Bronchial epithelial cell (primary cell): ENCODE data around the gene MYH3. TPM values are rescaled to one million over a fixed set of nuclear protein-coding genes. Genes with fewer than 3 reads are reported as not detected.

Source experiments
- DNase-seq: peaks from one replicate; pipeline ENCODE4 v3.0.0-alpha.2; 2010; ENCODE audit warnings: low read depth
- FAIRE-seq: peaks from 2 replicates; lab custom pipeline; 2011; peaks lifted over from hg19 to GRCh38; lab: Jason Lieb, UNC
- H3K27me3 ChIP-seq: 2 replicates; pipeline ENCODE4 v1.5.1; 2011; ENCODE audit warnings: low read length; ENCODE audit not compliant: control insufficient read depth, insufficient read depth
- H3K36me3 ChIP-seq: 2 replicates; pipeline ENCODE4 v1.5.1; 2011; ENCODE audit warnings: low read length; ENCODE audit not compliant: control insufficient read depth, insufficient read depth
- H3K4me3 ChIP-seq: 2 replicates; pipeline ENCODE4 v1.5.1; 2011; ENCODE audit warnings: mild to moderate bottlenecking, low read depth, low read length, control low read depth
- CTCF ChIP-seq: IDR thresholded peaks from 2 replicates; pipeline ENCODE4 v1.5.1; 2011; ENCODE audit warnings: mild to moderate bottlenecking, moderate library complexity, low read length, control low read depth, inconsistent platforms; ENCODE audit not compliant: insufficient read depth, severe bottlenecking
- total RNA-seq: library from RNA; depleted of rRNA; stranded (reverse); fragments of >200 nt; gene quantifications from 2 replicates; pipeline ENCODE4 v1.2.1, GENCODE V29; 2014

MYH3 gene
- total RNA-seq, 1 donor from 2014 or later = 1.1 TPM

- Histone ChIP-seq H3K36me3 (no peaks in the 10 kb centered on the region), H3K27me3 (no peaks in the 10 kb centered on the region), H3K4me3 (no peak overlapping the region)
- no peak for DNase-seq
- no peak for FAIRE-seq
- no peak for TF ChIP-seq CTCF
These were observed 51.8 kb downstream of the MYH3 start for GRCh38 chr17:10605221-10605783.

DNA sequence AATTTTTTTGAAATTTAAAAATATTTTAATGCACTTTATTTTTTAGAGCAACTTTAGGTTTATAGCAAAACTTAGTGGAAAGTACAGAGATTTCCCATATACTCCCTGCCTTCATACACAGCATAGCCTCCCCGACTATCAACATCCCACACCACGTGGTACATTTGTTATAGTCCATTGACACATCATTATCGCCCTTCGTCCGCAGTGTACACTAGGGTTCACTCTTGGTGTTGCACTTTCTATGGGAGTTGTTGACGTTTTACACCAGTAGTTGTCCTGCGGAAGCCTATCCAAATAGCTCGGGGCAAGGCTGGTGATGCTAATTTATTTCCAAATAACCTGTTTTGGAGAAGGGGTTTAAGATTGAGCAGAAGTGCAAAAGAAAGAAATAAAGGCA lies 52.6 kb downstream of the MYH3 start:
- Histone ChIP-seq H3K27me3 (no peaks in the 10 kb centered on the region), H3K4me3 (no peak overlapping the region), H3K36me3 (no peaks in the 10 kb centered on the region)
- FAIRE-seq = no peak
- no peak for DNase-seq
- no peak for TF ChIP-seq CTCF

DNA sequence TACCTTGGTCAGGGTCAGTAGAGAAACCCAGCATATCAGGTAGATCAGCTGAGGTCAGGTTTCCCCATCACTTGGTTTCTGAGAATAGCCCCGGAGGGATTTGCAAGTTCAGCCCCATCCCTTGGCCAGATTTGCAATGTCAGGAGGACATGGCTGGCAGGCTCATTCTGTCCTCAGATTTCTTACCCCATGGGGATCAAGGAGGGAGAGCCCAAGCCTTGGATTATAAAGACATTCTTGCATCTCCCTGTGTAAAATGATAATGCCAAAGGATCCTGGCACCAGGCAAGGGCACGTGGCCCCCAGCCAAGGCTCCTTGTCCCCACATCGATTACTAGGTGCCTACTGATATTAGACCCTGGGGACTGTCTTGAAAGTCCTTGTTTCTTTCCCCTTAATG lies 53.2 kb downstream of the MYH3 start:
- no peak for TF ChIP-seq CTCF
- DNase-seq (no peak), FAIRE-seq (no peak)
- Histone ChIP-seq H3K4me3 (no peak overlapping the region), H3K27me3 (no peaks in the 10 kb centered on the region), H3K36me3 (no peaks in the 10 kb centered on the region)

DNA sequence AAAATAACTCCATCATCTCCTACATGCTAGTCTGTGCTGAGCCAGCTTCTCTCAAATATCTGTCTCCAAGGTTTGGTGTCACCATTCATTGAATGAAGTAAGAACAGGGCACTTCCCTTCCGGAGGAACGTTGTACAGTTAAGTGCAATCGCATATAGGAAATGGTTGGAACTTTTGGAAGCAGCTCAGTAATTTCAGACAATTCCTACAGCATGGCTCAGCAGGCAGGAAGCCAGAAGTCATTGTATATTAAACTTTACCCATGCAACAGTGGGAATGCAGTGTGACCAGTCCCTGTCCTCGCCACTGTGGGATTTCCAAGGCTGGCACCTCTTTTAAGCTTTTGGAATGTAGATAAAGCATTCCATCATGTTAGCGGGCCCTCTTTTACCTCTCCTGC lies 56.5 kb downstream of the MYH3 start:
- FAIRE-seq = no peak
- Histone ChIP-seq H3K4me3 (no peak overlapping the region), H3K36me3 (no peaks in the 10 kb centered on the region), H3K27me3 (no peaks in the 10 kb centered on the region)
- DNase-seq = no peak
- TF ChIP-seq CTCF = no peak

DNA sequence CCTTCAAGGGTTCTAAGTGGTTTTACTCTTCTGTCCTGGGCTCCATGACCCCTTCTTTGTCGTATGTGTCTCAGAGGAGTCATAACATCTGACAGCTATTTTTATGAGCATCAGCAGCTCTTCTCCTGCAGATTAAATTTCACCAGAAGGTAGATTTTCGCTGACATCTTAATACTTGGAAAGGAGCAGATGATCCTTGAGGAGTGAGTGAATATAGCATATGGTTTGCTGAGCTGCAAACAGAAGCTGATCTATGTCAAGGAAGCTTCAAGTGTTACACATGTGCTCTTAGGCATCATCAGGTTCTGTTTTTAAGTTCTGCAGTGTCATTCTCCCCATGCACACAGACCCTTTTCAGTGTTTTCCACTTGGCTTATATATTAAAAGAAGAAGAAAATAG lies 58.5 kb downstream of the MYH3 start:
- FAIRE-seq (no peak), DNase-seq (no peak)
- no peaks in the 10 kb centered on the region for H3K27me3 ChIP-seq
- TF ChIP-seq CTCF = no peak
- H3K4me3 ChIP-seq = no peak overlapping the region
- H3K36me3 ChIP-seq = no peaks in the 10 kb centered on the region

GRCh38 chr17:10589553-10590145 lies 67.5 kb downstream of the MYH3 start:
- Histone ChIP-seq H3K27me3 (no peaks in the 10 kb centered on the region), H3K4me3 (no peak overlapping the region), H3K36me3 (no peaks in the 10 kb centered on the region)
- DNase-seq (no peak), FAIRE-seq (no peak)
- no peak for TF ChIP-seq CTCF
